ENCODE results near the gene PCGF5.
"Not testable (repeated sequence)": the region's sequence is repeated elsewhere in the genome, so short reads cannot be mapped to it uniquely, and the experiment has no call there.

The PCGF5 gene

DNA sequence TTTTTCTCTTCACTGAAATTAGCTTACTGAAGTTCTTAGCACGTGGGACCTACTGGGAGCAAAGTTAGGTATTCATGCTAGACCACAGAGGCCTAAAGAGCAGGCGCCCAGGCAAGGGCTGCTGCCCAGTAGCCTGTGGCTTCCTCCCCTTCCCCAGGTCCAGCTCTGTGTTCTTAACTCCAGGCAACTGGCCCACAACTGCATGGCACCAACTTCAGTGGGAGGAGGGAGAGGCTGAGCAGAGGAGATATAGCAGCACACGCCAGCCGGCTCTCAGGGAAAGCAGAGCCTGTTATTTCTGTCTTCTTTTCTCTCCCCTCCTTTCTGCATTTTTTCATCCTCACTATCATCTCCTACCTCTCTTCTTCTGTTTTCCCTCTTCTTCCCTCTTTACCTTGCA is 67.4 kb downstream of the PCGF5 start:
- no peak for DNase-seq

DNA sequence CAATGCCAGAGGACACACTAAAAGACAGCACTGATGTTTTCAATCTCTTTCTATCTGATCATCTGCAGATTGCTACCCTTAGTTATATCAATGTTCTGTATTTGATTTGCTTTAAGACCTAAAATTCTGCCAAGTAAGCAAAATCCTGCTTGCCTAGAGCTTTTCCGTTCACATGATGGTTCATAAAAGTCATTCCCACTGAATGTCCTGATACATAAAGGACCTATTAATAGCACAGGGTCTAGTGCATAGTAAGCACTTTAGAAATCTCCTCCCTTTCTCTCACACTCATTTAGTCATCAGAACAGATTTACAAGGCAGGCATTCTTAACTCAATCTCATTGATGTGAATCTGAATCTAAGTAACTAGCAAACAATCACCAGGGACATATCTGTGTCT is 68.8 kb downstream of the PCGF5 start:
- no peak for DNase-seq

DNA sequence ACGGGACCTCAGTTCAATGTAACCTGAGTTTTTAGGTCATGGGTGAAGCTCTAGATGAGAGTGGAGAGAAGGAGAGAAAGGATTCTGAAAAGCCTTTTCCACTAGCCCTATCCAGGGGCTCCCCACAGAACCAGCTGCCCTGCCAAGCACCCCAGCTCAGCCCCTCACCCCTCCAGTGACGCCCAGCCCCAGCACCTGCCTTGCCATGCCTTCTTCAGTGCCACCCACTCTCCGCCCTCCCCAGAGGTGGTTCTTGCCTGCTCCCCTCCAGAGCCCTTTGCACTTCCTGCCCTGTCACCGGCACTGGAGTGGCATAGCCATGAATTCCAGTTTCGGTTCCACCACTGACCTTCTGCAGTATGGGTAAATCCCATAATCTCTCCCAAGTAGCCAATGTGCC is 70.1 kb downstream of the PCGF5 start:
- no peak for DNase-seq

DNA sequence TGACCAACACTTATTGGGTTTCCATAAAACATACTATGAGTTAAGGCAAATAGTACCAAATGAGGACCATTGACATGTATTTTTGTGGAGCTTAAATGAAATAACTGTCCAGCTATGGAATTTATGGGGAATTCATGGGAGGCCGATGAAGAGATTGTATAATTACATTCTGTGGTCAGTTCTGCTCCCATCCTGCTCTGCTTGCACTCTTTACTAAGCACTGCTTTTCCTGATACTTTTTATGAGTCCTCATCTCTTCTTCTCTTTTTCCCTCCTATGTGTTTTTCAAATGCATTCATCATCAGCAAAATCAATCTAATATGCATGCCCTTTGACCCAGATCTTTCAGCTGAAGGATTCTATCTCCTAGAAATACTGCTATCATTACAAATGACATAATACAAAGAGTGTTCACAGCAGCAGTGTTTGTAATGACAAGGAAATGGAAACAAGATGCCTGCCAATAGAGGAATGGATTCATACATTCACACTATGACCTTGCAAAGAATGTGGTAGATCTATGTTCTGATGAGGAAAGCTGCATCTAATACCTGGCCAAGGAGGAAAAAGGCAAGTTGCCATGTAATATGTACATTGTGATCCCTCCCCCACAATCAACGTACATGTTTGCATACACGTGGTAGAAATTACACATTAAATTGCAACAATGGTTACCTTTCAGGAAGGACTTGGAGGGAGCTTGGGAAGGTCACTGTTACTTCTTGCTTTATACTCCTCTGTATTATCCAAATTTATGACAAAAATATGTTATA is 73.9 kb downstream of the PCGF5 start:
- no peak for DNase-seq

DNA sequence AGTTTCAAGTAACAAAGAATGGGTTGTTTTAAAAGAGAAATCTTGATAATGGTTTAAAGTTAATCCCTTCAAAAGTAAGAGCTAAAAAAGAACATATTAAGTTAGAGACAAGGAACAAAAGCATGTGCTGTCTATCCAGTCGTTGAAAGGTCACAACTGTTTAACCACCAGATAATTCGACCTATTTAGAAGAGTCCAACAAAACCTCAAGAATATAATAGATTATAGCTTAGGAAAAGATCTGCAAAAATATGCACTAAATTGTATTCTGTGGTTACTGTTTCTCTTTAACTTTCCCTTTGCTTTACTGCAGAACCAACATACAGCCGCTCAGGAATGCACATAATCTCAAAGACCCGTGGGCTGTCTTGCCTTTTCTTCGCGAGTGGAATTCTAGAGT is 74.9 kb downstream of the PCGF5 start:
- no peak for DNase-seq

DNA sequence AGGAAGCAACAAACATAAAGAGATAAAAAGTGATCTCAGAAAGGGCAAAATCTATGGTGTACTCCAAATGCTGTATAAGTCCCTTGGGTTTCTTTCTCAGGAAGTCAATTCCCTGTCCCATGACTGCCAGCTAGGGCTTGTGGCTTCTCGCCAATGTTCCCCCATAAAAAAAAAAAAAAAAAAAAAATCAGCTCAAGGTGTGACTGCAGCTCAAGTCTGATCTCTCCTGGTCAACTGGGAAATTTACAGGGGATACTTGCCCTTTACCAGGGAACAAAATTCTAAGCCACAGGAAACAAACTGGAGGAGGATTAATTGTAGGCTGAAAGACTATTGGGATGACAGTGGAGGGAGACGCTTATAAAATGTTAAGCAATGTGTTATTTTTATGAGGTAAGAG is 76.0 kb downstream of the PCGF5 start:
- DNase-seq = no peak

DNA sequence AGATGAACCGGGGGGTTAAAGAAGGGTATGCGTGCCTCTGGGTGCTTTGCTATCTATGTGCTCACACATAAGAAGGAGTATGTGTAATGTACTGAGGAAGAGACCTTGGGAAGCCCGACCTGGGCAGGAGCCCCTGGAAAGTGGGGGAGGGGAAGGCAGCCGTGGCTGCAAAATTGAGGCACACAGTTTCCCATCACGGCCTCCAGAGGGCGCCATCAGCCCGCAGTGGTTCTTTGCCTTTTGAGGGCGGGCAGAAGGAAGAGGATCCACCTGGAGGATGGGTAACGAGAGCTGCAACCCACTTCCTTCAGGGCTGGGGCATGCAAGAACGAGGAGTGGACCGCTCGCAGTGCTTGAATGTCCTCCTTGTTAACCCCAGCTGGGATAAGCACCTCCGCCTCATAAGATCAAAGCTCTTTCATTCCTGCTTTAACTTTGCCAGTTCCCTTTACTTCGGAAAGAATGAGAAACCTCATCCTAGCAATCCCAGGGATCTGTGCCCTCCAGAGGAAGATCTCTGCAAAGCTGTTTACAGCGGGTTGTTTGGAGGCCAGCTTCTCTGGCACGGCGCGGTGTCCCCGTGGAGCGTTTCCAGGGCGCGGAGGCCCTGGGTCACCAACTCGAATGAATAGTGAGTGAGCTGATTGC is 77.9 kb downstream of the PCGF5 start:
- peak; percentile 78 for DNase-seq

DNA sequence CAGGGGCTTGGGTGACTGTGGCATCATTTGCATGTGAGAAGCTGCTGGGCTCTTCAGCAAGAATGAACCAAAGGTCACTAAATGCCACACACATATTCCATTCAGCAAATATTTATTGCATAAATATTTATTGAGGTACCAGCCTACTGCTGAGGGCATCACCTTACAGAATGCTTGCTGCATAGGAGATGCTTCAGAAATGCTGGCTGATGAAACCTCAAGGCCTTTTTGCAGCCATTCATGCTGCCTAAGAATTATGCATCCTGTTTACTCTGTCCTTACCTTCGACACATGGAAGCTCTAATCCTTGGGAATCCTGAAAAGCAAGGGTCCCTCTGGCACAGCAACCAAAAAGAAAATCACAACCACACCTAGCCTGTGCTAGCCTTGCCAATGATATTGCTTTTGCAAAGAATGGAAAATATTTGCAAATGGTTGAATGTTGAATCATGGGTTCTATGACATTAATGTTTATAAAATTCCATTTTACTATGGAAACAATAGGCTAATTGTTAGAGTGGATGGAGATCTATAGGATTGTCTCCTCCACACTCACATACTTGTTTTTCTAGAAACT is 79.6 kb downstream of the PCGF5 start:
- DNase-seq = no peak

DNA sequence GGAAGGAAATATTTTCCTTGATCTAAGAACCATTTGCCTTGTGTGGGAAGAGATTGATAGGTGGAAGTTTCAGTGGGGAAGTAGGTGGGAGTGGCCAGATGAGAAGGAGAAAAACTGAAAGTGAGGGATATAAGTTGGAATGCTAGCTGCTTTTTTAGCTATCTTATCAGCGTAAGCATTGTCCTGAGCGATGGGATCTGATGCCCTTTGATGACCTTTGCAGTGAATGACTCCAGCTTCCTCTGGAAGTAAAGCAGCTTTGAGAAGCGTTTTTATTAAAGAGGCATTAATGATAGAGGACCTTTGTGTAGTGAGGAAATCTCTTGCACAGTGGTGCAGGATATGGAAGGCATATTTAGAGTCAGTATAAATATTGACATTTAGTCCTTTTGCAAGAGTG is 82.5 kb downstream of the PCGF5 start:
- DNase-seq = not testable (repeated sequence)

DNA sequence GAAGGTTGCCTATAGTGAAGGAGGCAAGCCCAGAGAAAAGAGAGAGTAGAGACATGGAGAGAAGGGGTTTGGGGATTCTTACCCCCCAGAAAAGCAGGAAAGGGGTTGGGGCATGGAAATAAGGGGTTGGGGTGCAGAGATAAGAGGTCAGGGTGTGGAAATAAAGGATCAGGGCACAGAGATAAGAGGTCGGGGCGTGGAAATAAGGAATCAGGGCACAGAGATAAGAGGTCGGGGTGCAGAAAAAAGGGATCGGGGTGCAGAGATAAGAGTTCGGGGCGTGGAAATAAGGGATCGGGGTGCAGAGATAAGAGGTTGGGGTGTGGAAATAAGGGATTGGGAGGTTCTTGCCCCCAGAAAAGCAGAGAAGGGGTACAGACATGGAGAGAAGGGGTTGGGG is 85.5 kb downstream of the PCGF5 start:
- DNase-seq = not testable (repeated sequence)

DNA sequence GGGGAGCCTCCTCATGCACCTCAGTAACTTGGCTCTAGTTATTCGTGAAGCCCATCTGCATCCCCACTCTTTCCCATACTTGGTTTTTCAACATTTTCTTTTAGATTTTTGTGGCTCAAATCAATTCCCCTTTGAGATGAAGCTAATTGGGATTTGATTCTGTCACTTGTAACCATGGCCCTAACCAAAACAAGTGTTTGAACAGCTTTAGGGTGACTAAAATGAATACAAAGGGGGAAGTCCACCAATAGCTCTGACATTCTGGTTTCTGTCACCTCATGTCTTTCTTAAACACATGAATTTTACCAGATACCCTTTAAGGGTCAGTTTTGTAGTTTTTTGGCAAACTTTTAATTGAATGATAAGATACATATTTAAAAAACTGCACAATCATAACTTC is 87.0 kb downstream of the PCGF5 start:
- no peak for DNase-seq

DNA sequence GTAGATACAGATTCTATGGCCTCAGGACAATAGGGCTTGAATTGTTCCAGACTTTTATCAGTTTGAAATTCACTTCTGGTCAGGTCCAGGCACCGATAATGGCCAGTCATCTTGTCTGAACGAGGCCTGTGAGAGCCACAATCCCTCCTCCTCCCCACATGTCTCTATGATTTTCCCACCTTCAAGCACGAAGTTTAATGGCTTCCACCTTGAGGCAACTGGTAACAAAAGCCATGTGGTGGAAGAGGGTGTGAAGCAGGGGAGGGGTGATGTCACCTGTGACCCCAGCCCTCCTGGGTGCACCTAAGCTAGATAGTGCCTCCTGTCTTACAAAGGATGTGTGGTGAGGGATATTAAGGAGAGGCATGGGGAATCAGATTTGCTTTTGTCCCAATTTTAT is 89.2 kb downstream of the PCGF5 start:
- DNase-seq = no peak

DNA sequence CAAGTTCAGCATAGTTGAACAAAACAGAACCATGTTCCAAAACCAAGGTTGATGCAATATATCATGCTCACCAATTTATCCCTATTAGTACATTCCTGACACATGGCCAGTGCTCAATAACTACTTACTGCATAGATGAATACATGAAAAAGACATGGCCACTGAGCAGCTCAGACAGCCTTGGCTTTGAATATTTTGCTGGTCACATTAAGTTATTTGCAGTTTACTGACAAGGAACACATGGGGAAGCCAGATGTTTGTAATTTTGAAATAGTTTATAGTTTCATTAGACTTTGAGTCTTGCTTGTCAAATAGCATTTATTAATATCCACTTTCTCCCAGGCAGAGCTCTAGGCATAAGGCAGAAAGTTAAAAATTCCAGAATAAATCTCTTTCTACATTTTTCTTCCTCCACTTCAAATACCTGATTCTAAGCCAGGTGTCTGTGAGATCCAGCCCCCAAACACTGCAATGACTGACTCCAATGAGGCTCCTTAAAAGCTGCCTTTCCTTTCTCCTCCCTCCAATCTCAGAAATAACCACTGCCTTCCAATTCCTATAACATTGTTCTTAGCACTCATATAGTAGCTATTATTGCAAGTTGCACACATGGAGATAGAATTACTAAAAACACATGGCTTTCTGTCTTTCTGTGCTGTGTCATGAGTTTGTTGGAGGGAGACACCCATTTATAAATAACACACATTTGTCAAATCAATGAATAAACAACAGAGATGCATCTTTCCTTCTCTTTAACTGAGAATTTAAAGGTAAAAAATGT is 91.3 kb downstream of the PCGF5 start:
- DNase-seq = no peak

DNA sequence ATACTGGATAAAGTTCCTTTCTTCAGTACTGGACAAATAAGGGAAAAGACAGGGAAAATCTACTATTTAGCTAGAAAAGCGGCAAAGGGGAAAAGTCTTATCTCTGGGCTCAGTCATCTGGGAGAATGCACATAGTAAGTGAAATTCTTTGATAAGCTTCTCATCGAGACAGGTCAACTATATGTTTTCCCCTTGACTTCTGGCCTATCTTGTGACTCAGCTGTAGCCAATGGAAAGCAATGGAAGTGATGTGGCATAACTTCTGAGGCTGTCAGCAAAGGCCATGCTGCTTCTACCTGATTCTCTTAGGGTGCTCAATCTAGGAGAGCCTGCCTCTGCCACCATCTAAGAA is 91.9 kb downstream of the PCGF5 start:
- no peak for DNase-seq

DNA sequence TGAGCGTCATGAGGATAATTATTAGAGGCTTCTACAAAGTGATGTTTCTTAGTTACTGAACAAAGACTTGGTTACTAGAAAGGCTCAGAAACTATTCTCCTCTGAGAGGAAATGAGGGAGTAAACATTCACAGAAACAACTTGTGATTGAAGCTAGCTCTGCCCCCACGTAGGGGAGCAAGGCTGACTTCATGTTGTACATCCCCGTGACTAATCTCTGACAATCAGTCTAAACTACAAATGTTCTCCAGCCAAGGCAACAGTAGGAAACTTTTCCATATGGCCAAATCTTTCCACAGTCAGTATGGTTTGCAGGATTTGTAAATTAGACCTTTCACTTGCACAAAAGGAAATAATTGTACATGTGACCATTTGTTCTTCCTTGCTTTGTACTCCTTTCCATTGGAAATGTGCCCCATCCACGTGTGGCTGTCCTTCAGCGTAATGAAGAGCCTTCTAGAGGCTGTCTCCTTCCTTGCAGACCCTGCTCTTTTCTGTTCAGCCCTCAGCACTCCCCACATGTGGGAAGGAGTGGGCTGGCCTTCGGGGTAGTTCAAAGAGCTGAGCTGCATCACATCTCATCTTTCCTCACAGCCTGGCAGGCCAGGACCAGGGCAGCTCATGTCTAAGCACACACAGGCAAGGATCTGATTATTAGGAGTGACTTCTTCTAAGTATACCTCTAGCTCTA is 93.5 kb downstream of the PCGF5 start:
- no peak for DNase-seq

DNA sequence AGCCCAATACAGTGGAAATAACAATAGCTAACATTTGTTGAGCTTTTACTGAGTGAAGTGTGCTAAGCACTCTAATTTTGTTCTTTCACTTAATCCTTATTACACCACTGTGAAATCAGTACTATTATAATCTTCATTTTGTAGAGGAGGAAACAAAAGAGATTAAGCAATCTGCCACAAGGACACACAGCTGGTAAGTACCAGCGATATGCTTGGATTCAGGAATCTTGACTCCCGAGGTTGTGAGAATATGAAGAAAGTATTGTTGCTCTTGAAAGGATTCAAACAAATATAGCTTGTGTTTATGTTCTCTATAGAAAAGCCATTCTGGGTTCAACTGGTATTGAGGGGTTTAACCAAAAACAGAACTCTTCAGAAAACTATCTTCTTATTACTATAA is 96.0 kb downstream of the PCGF5 start:
- DNase-seq = no peak

DNA sequence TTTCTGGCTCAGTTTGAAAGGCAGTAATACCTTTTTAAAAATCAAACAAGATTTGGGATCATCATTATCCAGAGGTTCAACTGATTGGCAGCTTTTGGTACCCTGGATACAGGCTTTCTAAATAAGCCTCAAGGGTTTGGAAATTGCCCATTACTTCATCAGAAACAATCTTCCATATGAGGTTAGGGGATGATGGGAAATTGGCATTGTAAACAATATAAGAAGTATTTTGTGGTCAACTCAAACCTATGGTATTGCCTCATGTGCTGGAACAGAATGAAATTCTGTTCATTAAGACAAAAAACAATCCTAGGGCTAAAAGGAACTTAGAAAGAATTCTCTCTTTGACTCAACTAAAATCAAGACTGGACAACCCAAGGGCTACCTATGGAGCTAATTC is 97.1 kb downstream of the PCGF5 start:
- no peak for DNase-seq

DNA sequence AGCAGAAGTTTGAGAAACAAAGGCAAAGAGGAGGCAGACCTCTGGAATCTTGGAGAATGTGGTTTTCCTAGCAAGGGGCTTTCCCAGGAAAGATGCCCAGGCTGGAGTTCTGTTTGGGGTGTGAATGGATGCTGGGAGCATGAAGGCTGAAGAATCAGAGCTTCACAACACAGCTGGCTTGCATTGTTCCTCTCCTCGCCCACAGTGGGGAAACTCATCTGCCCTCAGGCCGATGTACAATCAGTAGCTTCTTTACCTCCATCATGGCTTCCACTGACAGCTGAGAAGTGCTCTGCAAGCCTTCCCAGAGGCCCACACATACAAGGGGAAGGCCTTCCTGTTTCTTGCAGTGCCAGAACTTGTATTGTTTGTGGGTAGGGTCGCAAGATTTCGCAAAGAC is 98.9 kb downstream of the PCGF5 start:
- no peak for DNase-seq

DNA sequence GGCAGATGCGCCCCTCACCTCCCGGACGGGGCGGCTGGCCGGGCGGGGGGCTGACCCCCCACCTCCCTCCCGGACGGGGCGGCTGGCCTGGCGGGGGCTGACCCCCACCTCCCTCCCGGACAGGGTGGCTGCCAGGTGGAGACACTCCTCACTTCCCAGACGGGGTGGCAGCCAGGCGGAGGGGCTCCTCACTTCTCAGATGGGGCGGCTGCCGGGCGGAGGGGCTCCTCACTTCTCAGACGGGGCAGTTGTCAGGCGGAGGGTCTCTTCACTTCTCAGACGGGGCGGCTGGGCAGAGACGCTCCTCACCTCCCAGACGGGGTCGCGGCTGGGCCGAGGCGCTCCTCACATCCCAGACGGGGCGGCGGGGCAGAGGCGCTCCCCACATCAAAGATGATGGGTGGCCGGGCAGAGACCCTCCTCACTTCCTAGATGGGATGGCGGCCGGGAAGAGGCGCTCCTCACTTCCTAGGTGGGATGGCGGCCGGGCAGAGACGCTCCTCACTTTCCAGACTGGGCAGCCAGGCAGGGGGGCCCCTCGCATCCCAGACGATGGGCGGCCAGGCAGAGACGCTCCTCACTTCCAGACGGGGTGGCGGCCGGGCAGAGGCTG is 102.9 kb downstream of the PCGF5 start:
- DNase-seq = not testable (repeated sequence)

DNA sequence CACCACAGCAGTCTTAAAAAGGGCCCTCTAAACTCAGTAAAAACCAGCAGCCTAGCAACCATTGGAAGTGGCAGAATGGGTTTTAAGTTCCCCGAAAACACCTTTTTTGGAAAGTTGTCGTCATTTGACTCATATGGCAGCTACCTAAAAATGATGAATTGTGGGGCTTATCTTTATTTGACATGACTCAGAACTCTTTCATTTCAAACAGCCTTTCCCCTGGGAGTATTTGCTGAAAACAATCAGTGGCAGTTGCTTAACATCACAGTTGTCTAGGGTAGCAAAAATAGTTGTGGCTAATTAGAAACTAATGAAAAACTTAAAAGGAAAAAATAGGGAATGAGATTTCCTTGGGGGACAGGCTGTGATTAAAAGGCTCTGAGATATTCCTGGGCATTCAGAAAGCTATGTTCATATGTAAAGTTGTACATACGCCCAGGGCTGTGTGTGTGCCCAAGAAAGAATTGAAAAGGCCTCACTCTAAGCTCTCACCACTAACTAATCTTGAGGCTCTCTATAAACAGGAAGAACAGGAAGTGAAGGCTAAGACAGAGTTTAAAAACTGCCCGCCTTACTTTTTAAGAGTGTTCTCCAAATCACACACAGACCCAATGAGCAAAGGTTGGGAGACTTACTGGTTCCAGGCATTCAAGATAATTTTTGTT is 108.0 kb downstream of the PCGF5 start:
- no peak for DNase-seq

Measured in activated gamma-delta T cell treated with Interleukin-2 at 50 U/mL for 16 hours (primary cell).